Inferior parietal cortex (tissue), 1 donor: ENCODE measurements around the gene FLAD1.
A peak's percentile ranks its signal among the peaks of the same experiment; 100 is the strongest.

Experiments used
- DNase-seq: peaks from one replicate; pipeline ENCODE4 v3.0.0-alpha.2; 2016; ENCODE audit errors: extremely low spot score

FLAD1 gene

GRCh38 chr1:155004352-155005075, 21.4 kb downstream of the FLAD1 start:
- DNase-seq, result peak; percentile 22

- DNase-seq, result peak; percentile 47
Measured at GRCh38 chr1:155005076-155006011, 22.2 kb downstream of the FLAD1 start.

DNA sequence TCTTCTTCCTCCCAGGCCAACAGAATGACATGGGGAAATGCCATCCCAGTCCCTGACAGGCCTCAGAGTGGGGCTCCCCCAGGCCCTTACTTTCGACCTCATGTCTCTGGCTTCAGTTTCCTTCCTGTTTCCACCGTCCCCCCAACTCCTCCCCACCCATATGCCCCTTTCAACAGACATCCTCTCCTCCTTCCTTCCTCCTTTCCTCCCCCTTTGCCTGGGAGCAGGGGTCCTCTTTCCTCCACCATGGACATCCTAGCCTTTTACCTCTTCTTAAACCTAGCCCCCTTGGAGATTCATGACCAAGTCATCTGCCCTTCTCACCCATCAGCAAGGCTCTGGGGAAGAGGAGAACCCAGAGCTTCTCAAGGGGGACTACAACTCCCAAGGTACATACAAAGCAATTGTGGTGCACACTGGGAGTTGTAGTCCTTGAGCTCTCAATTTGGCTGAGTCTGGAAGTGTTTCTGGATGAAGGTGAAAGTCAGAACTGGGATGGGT, 23.5 kb downstream of the FLAD1 start:
- DNase-seq, result peak; percentile 70

DNA sequence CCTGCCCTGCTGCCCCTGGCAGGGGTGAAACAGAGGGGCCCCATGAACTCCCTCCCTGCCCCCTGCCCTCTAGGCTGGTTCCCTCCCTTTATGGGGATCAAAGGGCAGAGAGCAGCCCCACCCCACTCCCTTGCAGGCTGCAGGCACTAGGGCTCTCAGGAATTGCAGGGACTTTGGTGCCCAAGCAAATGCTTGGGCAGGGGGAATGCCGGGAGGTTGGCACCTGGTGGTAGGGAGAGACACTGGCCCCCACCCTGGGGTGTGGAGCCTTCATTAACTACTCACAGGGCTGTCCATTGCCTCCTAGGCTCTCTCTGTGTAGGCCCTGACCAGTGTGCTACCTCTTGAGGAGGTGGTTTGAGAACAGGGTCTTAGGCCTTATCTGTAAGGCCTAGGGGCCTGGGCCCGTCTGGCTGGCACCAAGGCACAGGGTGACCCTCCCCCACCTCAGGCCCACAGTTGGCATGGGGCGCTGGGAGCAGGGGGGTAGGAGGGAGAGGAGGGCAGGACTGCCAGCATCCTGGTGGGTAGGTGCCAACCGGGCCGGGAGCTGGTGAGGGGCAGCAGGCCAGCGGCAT, 24.2 kb downstream of the FLAD1 start:
- DNase-seq, result no peak

- DNase-seq, result no peak
Measured at GRCh38 chr1:155008015-155008941, 25.1 kb downstream of the FLAD1 start.

GRCh38 chr1:155009221-155009711, 26.1 kb downstream of the FLAD1 start:
- no peak for DNase-seq

DNA sequence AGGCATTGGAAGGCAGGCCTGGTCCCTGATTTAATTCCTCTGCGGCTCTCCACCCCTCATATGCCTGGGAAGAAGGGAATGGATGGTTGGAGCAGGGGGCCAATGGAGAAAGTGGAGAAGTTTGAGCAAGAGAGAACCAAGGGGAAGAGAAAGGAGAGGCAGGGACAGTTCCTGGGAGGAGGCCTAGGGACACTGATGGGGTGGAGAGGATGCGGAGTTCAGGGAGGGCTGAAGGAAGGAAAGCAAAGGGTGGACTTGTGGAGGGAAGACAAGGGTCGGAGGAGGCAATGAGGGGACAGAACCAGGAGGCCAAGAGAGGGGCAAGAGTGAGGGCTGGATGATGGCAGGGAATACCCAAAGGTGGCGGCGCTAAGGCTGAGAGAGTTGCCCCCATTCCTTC, 26.6 kb downstream of the FLAD1 start:
- DNase-seq, result no peak

DNA sequence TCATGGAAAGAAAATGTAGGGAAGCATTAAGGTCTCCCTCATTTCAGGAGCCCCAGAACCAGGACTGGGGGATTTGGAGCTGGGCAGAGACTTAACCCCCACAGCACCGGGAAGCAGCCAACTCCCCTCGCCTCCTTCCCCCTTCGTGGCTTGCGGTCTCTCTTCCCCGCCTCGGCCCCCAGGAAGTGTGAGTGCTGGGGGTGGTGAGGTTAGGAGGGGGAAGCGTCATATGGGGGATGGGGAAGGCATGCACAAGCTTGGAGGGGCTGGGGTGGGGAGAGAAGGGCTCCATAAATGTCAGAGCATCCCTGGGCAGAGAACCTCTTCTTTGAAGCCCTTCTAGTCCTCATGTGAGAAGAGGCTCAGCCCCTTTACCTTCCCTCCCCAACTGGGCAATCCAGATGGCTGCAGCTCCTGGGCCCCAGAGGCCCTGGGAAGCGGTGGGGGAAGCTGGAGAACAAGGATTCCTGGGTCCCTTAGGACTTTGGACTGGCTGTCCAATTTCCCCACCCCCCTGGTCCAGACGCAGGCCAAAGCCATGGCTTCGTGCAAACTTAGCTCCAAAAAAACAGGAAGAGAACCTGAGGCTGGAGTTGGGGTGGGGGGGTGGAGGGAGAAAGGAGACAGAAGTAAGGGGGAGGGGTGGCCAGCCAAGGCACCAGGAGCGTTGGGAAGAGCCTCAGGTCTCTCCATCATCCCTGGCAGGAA, 27.2 kb downstream of the FLAD1 start:
- DNase-seq, result no peak

GRCh38 chr1:155011004-155011416, 27.9 kb downstream of the FLAD1 start:
- no peak for DNase-seq

DNA sequence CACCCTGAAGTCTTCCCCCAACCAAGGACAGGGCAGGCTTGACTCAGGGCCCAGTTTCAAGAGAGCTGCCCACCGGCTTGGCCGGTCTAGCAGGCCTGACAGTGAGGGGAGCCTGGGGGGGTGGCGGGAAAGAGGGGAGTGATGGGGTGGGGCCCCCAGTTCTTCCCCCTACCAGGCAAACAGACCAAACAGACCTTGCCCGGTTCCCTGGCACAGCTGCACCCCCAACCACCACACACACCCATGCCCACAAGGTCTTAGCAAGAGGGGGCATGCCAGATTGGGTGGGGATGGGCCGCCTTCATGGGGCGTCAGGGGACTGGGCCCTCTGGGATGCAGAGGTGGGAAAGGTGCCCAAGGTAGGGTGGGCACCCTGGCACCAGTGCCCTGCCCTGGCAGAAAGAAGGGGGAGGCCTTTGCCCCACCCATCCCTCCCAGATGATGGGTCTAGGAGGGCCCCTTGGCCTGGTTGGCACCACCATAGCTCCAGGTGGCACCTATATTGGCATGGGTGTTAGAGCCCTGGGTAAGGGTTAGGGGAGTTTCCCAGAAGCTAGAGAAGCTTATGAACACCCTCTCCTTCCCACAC, 28.4 kb downstream of the FLAD1 start:
- no peak for DNase-seq

- peak; percentile 60 for DNase-seq
Measured at GRCh38 chr1:155012026-155012546, 28.9 kb downstream of the FLAD1 start.

DNA sequence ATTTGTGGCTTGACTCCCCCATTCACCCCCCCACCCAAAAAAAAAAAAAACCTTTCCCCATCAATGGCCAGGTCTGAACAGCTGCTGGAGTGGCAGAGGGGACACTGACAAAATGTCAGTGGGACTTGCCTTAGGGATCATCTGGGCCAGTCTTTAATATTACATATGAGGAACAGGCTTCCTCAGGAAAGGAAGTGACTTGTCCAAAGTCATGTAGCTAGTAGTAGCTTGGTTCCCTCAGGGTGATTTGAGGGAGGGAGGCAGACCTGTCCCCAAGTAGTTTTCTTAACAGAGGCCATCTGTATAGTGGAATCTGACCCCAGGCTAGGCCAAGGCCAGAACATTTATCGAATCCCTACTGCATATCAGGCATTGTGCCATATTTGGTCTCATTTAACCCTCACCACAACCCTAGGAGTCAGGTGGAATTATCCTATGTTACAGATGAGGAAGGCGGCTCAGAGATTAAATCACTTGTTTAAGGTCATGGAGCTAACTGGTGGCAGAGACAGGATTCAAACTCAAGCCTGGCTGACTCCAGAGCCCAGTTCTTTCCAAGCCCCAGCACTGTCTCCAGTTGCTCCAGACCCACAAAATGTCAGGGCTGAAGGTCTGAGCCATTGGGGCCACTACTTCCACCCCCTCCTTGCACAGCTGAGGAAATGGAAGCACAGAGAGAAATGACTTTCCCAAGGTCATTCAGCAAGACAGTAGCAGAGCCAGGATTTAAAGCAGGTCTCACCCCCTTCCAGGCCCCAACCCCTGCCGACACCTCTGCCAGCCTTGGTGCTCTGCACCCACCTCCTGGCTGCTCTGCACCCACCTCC, 29.8 kb downstream of the FLAD1 start:
- no peak for DNase-seq

DNA sequence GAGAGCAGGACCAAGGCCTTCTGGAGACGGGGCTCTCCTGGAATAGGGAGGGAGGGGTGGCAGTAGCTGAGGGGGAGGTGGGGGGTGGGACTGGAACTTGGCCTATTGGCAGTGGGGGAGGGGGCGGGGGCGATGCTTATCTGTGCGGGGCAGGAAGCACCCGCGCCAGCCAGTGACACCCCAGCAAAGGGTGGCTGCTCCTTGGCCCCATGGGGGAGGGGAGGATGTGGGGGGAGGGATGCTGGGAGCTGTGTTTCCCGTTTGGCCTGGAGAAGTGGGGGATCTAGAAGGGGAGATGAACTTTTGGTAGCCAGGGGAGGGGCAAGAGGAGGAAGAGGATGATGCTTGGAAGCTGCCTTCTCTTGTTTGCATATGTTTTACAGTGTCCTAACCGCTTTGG, 30.5 kb downstream of the FLAD1 start:
- no peak for DNase-seq

DNA sequence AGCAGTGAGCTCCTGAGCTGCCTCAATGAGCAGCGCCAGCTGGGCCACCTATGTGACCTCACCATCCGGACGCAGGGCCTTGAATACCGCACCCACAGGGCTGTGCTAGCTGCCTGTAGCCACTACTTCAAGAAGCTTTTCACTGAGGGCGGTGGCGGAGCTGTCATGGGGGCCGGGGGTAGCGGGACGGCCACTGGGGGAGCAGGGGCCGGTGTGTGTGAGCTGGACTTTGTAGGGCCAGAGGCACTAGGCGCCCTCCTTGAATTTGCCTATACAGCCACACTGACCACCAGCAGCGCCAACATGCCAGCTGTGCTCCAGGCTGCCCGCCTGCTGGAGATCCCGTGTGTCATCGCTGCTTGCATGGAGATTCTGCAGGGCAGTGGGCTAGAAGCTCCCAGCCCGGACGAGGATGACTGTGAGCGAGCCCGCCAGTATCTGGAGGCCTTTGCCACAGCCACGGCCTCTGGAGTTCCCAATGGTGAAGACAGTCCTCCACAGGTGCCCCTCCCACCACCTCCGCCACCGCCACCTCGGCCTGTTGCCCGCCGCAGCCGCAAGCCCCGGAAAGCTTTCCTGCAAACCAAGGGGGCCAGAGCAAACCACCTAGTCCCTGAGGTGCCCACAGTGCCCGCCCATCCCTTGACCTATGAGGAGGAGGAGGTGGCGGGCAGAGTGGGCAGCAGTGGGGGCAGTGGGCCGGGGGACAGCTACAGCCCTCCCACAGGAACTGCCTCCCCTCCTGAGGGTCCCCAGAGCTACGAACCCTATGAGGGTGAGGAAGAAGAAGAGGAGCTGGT, 31.8 kb downstream of the FLAD1 start:
- DNase-seq, result no peak

- no peak for DNase-seq
Measured at GRCh38 chr1:155015527-155016230, 32.5 kb downstream of the FLAD1 start.

DNA sequence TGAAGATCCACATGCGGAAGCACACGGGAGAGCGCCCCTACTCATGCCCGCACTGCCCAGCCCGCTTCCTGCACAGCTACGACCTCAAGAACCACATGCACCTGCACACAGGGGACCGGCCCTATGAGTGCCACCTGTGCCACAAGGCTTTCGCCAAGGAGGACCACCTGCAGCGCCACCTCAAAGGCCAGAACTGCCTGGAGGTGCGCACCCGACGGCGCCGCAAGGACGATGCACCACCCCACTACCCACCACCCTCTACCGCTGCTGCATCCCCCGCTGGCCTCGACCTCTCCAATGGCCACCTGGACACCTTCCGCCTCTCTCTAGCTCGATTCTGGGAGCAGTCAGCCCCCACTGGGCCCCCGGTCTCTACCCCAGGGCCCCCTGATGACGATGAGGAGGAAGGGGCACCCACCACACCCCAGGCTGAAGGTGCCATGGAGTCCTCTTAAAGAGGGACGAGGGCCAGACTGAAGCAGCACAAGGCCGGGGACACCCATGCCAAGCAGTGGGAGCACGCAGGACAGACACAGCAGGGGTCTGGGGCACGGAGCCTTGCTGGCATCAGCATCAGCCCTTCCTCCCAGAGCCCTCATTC, 33.2 kb downstream of the FLAD1 start:
- DNase-seq, result no peak
